Astrocyte of the spinal cord (primary cell): ENCODE data around the gene PCDH1.

Experiments
- DNase-seq: peaks from one replicate; pipeline ENCODE4 v3.0.0; 2011; ENCODE audit warnings: low read depth, low spot score
- H3K4me3 ChIP-seq: 2 replicates; pipeline ENCODE4 v1.5.1; 2011; ENCODE audit warnings: low read depth, mild to moderate bottlenecking, low read length, moderate library complexity
- in situ Hi-C: cut with HindIII; loops from 2 replicates; pipeline ENCODE4 v1.10.0; 2017; ENCODE audit warnings: low sequenced_read_pairs
- TF ChIP-seq, protein P1 (sequence below): IDR thresholded peaks from 2 replicates; pipeline ENCODE4 v1.5.1; 2012; ENCODE audit warnings: low read depth, mild to moderate bottlenecking, low read length, inconsistent platforms

Gene PCDH1

GRCh38 chr5:141810702-141811101 is 67.5 kb downstream of the PCDH1 start:
- TF ChIP-seq, protein P1, sequence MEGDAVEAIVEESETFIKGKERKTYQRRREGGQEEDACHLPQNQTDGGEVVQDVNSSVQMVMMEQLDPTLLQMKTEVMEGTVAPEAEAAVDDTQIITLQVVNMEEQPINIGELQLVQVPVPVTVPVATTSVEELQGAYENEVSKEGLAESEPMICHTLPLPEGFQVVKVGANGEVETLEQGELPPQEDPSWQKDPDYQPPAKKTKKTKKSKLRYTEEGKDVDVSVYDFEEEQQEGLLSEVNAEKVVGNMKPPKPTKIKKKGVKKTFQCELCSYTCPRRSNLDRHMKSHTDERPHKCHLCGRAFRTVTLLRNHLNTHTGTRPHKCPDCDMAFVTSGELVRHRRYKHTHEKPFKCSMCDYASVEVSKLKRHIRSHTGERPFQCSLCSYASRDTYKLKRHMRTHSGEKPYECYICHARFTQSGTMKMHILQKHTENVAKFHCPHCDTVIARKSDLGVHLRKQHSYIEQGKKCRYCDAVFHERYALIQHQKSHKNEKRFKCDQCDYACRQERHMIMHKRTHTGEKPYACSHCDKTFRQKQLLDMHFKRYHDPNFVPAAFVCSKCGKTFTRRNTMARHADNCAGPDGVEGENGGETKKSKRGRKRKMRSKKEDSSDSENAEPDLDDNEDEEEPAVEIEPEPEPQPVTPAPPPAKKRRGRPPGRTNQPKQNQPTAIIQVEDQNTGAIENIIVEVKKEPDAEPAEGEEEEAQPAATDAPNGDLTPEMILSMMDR = no peak
- in situ Hi-C loops = no loop called here
- no peak overlapping the region for H3K4me3 ChIP-seq
- DNase-seq = no peak

DNA sequence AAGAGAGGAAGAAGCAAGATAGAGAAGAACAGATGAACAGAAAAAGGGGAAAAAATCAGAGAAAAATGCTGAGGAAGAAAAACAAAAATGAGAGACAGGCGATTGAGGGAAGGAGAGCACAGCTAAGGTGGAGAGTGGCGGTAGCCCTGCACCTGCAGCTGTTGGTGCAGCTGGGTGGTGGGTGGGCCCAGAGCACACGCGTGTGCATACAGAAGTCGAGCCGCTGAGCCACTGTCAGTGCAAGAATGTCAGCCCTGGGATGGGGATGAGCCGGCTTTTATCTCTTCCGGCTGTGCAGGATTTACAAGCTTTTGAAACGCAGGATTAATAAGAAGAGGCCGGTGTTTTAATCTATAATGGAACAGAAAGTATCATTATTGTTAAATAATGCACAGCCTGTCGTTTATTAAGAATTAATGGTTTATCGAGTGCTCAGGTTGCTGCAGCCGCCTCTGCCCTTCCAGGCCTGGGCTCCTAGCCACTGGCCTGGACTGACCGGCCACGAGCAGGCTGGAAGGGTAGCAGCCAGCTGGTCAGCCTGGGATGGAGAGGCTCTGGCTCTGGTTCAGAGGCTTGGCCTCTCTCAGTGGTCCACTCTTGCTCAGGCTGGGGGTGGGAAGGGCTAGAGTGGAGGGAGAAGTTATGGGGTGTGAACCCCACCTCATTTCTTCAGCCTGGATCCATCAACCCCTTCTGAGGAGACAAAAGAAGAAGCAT is 68.7 kb downstream of the PCDH1 start:
- DNase-seq = no peak
- H3K4me3 ChIP-seq = no peak overlapping the region
- TF ChIP-seq, protein P1 = no peak
- in situ Hi-C loops = no loop called here

GRCh38 chr5:141808857-141809256 is 69.4 kb downstream of the PCDH1 start:
- H3K4me3 ChIP-seq = no peak overlapping the region
- DNase-seq = no peak
- in situ Hi-C loops = no loop called here
- TF ChIP-seq, protein P1 = no peak

GRCh38 chr5:141807732-141808131 is 70.5 kb downstream of the PCDH1 start:
- TF ChIP-seq, protein P1 = no peak
- no peak overlapping the region for H3K4me3 ChIP-seq
- in situ Hi-C loops = no loop called here
- DNase-seq = no peak

DNA sequence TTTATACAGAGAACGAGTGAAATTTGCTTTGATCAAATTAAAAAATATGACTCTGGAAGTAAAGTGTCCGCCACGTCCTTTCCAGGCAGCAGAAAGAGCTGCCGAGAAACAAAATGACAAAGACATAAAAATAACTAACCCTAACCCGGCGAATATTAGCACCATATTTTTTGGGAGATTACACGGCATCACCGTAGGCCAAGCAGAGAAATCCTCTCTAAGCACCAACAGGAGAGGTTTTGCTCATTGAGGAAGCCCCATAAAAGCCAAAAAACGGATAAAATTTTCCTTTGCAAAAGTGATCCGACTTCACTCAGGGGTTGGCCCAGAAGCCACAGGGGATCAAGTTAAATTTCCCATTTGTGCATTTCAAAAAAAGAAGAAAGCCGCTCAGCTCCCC is 70.9 kb downstream of the PCDH1 start:
- in situ Hi-C loops = no loop called here
- no peak for DNase-seq
- TF ChIP-seq, protein P1 = no peak
- no peak overlapping the region for H3K4me3 ChIP-seq

GRCh38 chr5:141806626-141807025 is 71.6 kb downstream of the PCDH1 start:
- DNase-seq = no peak
- TF ChIP-seq, protein P1 = no peak
- no peak overlapping the region for H3K4me3 ChIP-seq
- in situ Hi-C loops = no loop called here
